Measurements from ENCODE around the gene DGKG. TPM values are rescaled to one million over a fixed set of nuclear protein-coding genes. Genes with fewer than 3 reads are reported as not detected.

Gene DGKG
- total and polyA plus RNA-seq, 10 of the 15 experiments (the other 5 are each of a cell fraction or from before 2014, with no cell fraction given): 0.39 to 6.2 (median 4.7) TPM

DNA sequence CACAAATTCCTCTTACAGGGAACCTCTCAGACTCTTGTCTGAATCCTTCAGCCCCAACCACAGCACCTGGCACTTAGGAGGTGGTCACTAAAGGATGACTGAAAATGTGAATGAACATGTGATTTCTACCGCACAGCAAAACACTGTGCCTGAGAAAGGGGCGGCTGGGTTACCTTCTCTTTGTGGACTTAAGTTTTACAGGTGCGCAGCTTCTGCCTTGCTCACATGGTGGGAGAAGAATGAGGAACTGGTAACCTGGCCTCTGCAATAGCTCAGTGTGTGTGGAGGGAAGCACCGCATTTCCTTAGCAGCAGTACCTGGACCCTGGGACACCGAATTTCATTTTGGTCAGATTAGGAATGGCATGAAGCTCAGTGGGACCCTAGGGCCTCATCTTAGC is 243.3 kb downstream of the DGKG start:
- RAD21 ChIA-PET (ENCODE audit: unreplicated experiment): interaction anchor here (0.6 to 1.2 kb wide), 2 partner anchors 8 to 139 kb away, joined by 3 to 4 read pairs; no protein-coding TSS in a partner anchor
- ATAC-seq (0 out of 3 replicates have a peak, but pooled peaks have one; percentile 28), FAIRE-seq (no peak), DNase-seq (ENCODE audit: low read depth, low spot score) (no peak)
- TF ChIP-seq BHLHE40 (IDR thresholded peaks at IDR 0.05; ENCODE audit: borderline replicate concordance in 1 of 2, low read depth in 2 of 2, low read length in 1 of 2) (no peak), FOXM1 (IDR thresholded peaks at IDR 0.05; ENCODE audit: low read depth, low read length) (no peak), ZNF217 (IDR thresholded peaks at IDR 0.05) (no peak), SKIL (IDR thresholded peaks at IDR 0.05; ENCODE audit: low read depth, poor library complexity, severe bottlenecking) (no peak), SPI1 (IDR thresholded peaks at IDR 0.05; ENCODE audit: borderline replicate concordance, insufficient read depth, low read depth, low read length) (peak; percentile 59; the same call in 1 of the 2 replicates)
- TF ChIP-seq, protein P1, sequence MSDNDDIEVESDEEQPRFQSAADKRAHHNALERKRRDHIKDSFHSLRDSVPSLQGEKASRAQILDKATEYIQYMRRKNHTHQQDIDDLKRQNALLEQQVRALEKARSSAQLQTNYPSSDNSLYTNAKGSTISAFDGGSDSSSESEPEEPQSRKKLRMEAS (IDR thresholded peaks at IDR 0.05; ENCODE audit: low read depth, low read length): no peak
- H3K79me2 ChIP-seq (ENCODE audit: control insufficient read depth, insufficient read depth, low read length): no peaks in the 10 kb centered on the region
- CTCF ChIA-PET: no interaction called here
- no peak overlapping the region for H3K27ac ChIP-seq (ENCODE audit: control insufficient read depth, insufficient read depth)
- H3K27me3 ChIP-seq (replicated peaks in 1 of 2; ENCODE audit: control insufficient read depth in 2 of 2, insufficient read depth in 2 of 2, low read length in 1 of 2): peaks cover 5 to 6% of the 10 kb centered on the region in 2 experiments; a peak in 3 of 4 replicates
- no peaks in the 10 kb centered on the region for H3K36me3 ChIP-seq (ENCODE audit: control insufficient read depth in 2 of 2, insufficient read depth in 2 of 2, low read length in 1 of 2)
- SMC1A ChIA-PET (ENCODE audit: uncharacterized antibody, unreplicated experiment): no interaction called here
- H3K4me3 ChIP-seq: no peak overlapping the region
- POLR2A ChIA-PET: interaction anchor here (0.6 kb wide), 1 partner anchor 255 kb away, joined by 8 read pairs; no protein-coding TSS in a partner anchor
- WGBS (ENCODE audit: insufficient coverage, insufficient replicate concordance, low lambda C conversion rate, missing lambda C conversion rate): 45% methylated on average over 5 of the region's 5 CpGs
- no peaks in the 10 kb centered on the region for H4K20me1 ChIP-seq (ENCODE audit: control insufficient read depth, insufficient read depth)
- H3K9ac ChIP-seq (ENCODE audit: control insufficient read depth, insufficient read depth, low read length): no peak overlapping the region
- no peaks in the 10 kb centered on the region for H3K9me3 ChIP-seq (replicated peaks; ENCODE audit: control insufficient read depth, insufficient read depth, low read length)
- no peak overlapping the region for H3K4me2 ChIP-seq (ENCODE audit: control insufficient read depth, insufficient read depth)
- no TSS peak for BruUV-seq (replicated peaks)
- intact Hi-C loops (cut with micrococcal nuclease; ENCODE audit: unreplicated experiment): no loop called here
- in situ Hi-C loops (cut with MboI): no loop called here
- H3K4me1 ChIP-seq (ENCODE audit: control insufficient read depth, insufficient read depth, low read length): no peaks in the 10 kb centered on the region
- no peak overlapping the region for H2AFZ ChIP-seq (ENCODE audit: control insufficient read depth, low read depth, low read length)
